Motor neuron (in vitro differentiated cells): ENCODE results near the gene SPEN. TPM values are rescaled to one million over a fixed set of nuclear protein-coding genes. Genes with fewer than 3 reads are reported as not detected.
"Not testable (repeated sequence)": the region's sequence is repeated elsewhere in the genome, so short reads cannot be mapped to it uniquely, and the experiment has no call there.

Source experiments
- ATAC-seq, 8 experiments: fragments of 200-7000 bp; cut with Tn5 transposase; replicated peaks in 6 of 8; 2 replicates each; pipeline ENCODE4 v1.8.0; 2021; ENCODE audit warnings: mild to moderate bottlenecking in 8 of 8, moderate library complexity in 8 of 8
- H3K27ac ChIP-seq, 2 donors: fragments of 250-450 bp; sonication (Bioruptor Pico); 2 replicates each; pipeline ENCODE4 v1.9.0; 2021; ENCODE audit warnings: antibody characterized with exemption in 2 of 2, mild to moderate bottlenecking in 2 of 2, moderate library complexity in 1 of 2
- H3K4me1 ChIP-seq, 2 donors: fragments of 250-450 bp; sonication (Bioruptor Pico); replicated peaks in 1 of 2; 2 replicates each; pipeline ENCODE4 v1.6.1; 2021; ENCODE audit warnings: antibody characterized with exemption in 2 of 2, mild to moderate bottlenecking in 2 of 2, moderate library complexity in 1 of 2
- H3K4me3 ChIP-seq, 5 donors: fragments of 250-450 bp; sonication (Bioruptor Pico); 2 replicates each; pipeline ENCODE4 v1.9.0; 2021; ENCODE audit warnings: antibody characterized with exemption in 5 of 5, mild to moderate bottlenecking in 5 of 5, moderate library complexity in 4 of 5
- WGBS, 10 experiments: fragments of 450-650 bp; shearing (Covaris generic); methylation state at CpG; one replicate each; pipeline ENCODE4 v1.0.0; 2022; 5-methylcytosine and 5-hydroxymethylcytosine counted together
- in situ Hi-C, 9 experiments: fragments of 400-800 bp; cut with MboI; loops; one replicate each; pipeline ENCODE4 v1.15.0; 2021; ENCODE audit warnings: low sequenced_read_pairs in 9 of 9, low pct_unique_long_range_greater_than_20kb in 2 of 9; ENCODE audit not compliant: unreplicated experiment in 9 of 9
- total RNA-seq, 8 experiments: library from RNA; unstranded; fragments of 300-600 nt; gene quantifications; 2 replicates each; pipeline versions ENCODE4 v1.2.3 to v1.2.4, GENCODE V29; 2022

The SPEN gene
- total RNA-seq, 8 experiments from 2014 or later: 10.0 to 69.9 (median 44.0) TPM

- in situ Hi-C loops: no loop called here
- Histone ChIP-seq H3K4me1 (peaks cover 3% of the 10 kb centered on the region in 2 donors), H3K27ac (no peak overlapping the region), H3K4me3 (no peak overlapping the region)
- ATAC-seq: no peak
- WGBS, 10 experiments: 29 to 100% (median 65%) methylated on average over 1 of the region's 1 CpG; no CpG with 5 or more reads in 2 of the 10 experiments
Observed at GRCh38 chr1:15874471-15874870, 27.0 kb downstream of the SPEN start.

DNA sequence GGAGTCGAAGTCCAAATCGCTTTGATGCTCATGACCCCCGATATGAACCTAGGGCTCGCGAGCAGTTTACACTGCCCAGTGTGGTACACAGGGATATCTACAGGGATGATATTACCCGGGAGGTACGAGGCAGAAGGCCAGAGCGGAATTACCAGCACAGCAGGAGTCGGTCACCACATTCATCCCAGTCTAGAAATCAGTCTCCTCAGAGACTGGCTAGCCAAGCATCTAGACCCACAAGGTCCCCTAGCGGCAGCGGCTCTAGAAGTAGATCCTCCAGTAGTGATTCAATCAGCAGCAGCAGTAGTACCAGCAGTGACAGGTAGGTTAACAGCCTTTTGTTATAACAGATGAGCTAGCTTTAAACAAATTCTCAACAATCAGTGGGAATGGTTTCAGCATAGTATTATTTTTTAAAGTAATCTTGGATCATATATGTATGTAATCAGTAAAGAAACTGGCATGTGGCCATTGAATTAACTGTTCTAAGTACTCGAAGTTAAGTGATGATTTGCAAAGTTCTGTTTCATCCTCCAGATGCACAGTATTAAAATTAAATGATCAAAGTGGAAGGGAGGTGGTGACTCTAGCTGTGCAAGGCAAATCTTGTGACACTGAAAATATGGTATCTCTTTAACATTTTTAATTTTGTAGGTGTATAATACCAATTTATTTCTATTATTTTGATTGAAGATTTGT lies 29.0 kb downstream of the SPEN start:
- peak in 1 of 8 experiments; percentile 47 for ATAC-seq
- Histone ChIP-seq H3K4me3 (no peak overlapping the region), H3K27ac (no peak overlapping the region), H3K4me1 (peaks cover 3 to 6% of the 10 kb centered on the region in 2 donors)
- WGBS, 10 experiments: 17 to 100% (median 92%) methylated on average over 1 to 11 of the region's 12 CpGs
- in situ Hi-C loops: no loop called here

GRCh38 chr1:15881961-15882360 lies 34.5 kb downstream of the SPEN start:
- no peak overlapping the region for H3K4me3 ChIP-seq
- no peak overlapping the region for H3K27ac ChIP-seq
- WGBS, 10 experiments: 94 to 100% (median 99%) methylated on average over 1 to 5 of the region's 5 CpGs; no CpG with 5 or more reads in 2 of the 10 experiments
- no peak for ATAC-seq
- peaks cover 14 to 15% of the 10 kb centered on the region in 2 donors for H3K4me1 ChIP-seq
- in situ Hi-C loops: no loop called here

DNA sequence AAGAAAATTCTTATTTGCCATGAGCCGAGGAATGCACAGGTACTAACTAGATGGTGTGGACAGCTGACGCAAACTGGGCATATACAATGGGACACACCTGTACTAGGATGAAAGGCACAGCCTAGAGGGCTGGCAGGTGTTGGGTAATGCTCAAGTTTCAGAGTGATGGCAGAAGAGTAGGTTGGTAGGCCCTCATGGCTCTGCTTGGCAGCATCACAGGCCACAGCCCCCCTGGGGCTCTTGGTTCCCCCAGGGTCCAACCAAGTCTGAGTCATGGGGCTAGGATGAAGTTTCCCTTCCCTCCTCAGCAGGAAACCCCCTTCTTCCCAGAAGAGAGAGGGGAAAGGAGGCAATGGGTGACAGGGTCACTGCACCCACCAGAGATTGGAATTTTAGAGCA lies 35.2 kb downstream of the SPEN start:
- ATAC-seq: no peak
- in situ Hi-C loops: no loop called here
- WGBS, 10 experiments: 100% methylated on average over 1 to 2 of the region's 2 CpGs; no CpG with 5 or more reads in 5 of the 10 experiments

GRCh38 chr1:15883326-15883725 lies 35.8 kb downstream of the SPEN start:
- H3K4me3 ChIP-seq: no peak overlapping the region
- in situ Hi-C loops: no loop called here
- ATAC-seq: no peak
- WGBS, 10 experiments: 11 to 100% (median 77%) methylated on average over 1 to 6 of the region's 6 CpGs
- H3K27ac ChIP-seq: no peak overlapping the region
- peaks cover 19 to 22% of the 10 kb centered on the region in 2 donors for H3K4me1 ChIP-seq

More for the DNA sequence above, 35.2 kb downstream of the SPEN start:
- H3K4me3 ChIP-seq: no peak overlapping the region
- no peak overlapping the region for H3K27ac ChIP-seq
- H3K4me1 ChIP-seq: peaks cover 19 to 21% of the 10 kb centered on the region in 2 donors

DNA sequence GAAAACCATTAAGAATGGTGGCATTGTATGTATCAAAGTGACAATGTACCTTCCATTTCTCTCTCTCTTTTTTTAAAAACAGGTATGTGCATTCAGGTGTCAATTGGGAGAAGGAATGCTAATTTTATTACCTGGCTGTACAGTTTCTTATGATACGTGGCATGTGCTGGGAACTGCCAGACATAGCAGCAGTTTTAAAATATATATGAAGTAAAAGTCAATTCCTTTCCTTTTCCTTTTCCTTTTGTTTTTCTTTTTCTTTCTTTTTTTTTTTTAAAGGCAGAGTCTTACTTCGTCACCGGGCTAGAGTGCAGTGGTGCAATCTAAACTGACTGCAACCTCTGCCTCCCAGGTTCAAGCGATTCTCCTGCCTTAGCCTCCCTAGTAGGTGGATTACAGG lies 37.0 kb downstream of the SPEN start:
- in situ Hi-C loops: no loop called here
- no peak overlapping the region for H3K4me3 ChIP-seq
- ATAC-seq: no peak
- 77 to 100% (median 93%) methylated on average over 3 to 4 of the region's 4 CpGs for WGBS, 10 experiments
- H3K27ac ChIP-seq: no peak overlapping the region
- peaks cover 19 to 22% of the 10 kb centered on the region in 2 donors for H3K4me1 ChIP-seq

- peaks cover 19 to 22% of the 10 kb centered on the region in 2 donors for H3K4me1 ChIP-seq
- H3K27ac ChIP-seq: peak overlapping the region; percentile 76 to 95
- no peak for ATAC-seq
- 13 to 92% (median 75%) methylated on average over 3 to 5 of the region's 5 CpGs for WGBS, 10 experiments
- in situ Hi-C loops: no loop called here
- peak overlapping the region in 1 of 5 donors; percentile 36 for H3K4me3 ChIP-seq
Observed at GRCh38 chr1:15885269-15885668, 37.8 kb downstream of the SPEN start.

DNA sequence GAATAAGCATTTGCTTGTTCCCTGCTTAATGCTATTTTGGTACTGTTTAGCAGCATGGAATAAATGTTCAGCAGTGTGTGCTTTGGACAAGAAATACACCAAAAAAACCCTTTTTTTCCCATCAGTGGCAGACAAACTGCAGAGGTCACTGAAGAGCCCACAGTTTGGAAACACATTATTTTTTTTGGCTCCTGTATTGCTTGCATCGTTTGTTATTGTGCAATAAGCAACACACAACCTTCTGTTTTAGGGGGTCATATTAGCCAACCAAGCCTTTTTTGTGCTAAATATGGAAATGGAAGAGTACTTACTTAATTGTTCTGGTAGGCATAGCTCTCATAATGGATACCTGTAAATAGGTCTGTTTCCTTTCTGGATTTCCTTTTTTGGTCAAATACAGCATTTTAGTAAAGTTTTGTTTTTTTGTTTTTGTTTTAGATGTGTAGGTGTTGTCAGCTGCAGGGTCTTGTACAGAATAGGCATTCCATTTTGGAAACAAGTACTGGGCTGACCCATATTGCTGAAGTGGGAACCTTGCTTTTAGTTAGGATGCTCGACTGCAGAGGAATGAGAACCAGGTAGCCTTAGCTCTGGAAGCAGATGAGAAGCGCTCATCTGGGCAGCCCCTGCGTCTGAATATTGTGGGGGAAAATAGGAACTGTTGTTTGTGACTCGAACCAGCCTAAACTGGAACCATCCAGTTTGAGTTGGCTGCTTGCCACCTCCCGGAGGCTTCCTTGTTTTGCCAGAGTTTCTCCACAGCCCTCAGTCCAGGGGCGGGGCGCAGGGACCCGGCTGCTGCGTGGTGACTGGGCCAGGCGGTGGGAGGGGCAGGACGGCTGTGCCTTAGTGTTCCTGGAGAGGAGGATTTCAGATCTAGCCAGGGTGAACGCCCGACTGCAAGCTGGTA lies 38.4 kb downstream of the SPEN start:
- in situ Hi-C loops: no loop called here
- Histone ChIP-seq H3K4me3 (peak overlapping the region; percentile 19 to 39 (median 36)), H3K4me1 (peaks cover 19 to 20% of the 10 kb centered on the region in 2 donors), H3K27ac (peak overlapping the region; percentile 76 to 95)
- ATAC-seq: peak; percentile 97 to 100 (median 99)
- 0 to 3% (median 0%) methylated on average over 1 to 14 of the region's 14 CpGs; no CpG with 5 or more reads in 1 of the 10 experiments for WGBS, 10 experiments

GRCh38 chr1:15886611-15887167 lies 39.2 kb downstream of the SPEN start:
- ATAC-seq: peak; percentile 5 to 50 (median 42)
- peak overlapping the region; percentile 19 to 39 (median 36) for H3K4me3 ChIP-seq
- peaks cover 19 to 20% of the 10 kb centered on the region in 2 donors for H3K4me1 ChIP-seq
- in situ Hi-C loops: no loop called here
- 0 to 52% (median 26%) methylated on average over 2 to 4 of the region's 4 CpGs; no CpG with 5 or more reads in 1 of the 10 experiments for WGBS, 10 experiments
- H3K27ac ChIP-seq: peak overlapping the region; percentile 13 to 95

GRCh38 chr1:15892857-15893599 lies 45.5 kb downstream of the SPEN start:
- H3K4me3 ChIP-seq, in situ Hi-C loops: not testable (repeated sequence)
- H3K4me1 ChIP-seq: peaks cover 0 to 17% of the 10 kb centered on the region in 2 donors
- peak in 7 of 8 experiments; percentile 26 to 90 (median 46) for ATAC-seq
- H3K27ac ChIP-seq: peak overlapping the region in 1 of 2 donors; percentile 63
- WGBS, 10 experiments: 0 to 100% (median 89%) methylated on average over 1 to 6 of the region's 6 CpGs; no CpG with 5 or more reads in 1 of the 10 experiments

- Histone ChIP-seq H3K27ac (no peak overlapping the region), H3K4me3 (no peak overlapping the region), H3K4me1 (peaks cover 0 to 17% of the 10 kb centered on the region in 2 donors)
- in situ Hi-C loops: no loop called here
- no peak for ATAC-seq
Observed at GRCh38 chr1:15895233-15895632, 47.7 kb downstream of the SPEN start.

DNA sequence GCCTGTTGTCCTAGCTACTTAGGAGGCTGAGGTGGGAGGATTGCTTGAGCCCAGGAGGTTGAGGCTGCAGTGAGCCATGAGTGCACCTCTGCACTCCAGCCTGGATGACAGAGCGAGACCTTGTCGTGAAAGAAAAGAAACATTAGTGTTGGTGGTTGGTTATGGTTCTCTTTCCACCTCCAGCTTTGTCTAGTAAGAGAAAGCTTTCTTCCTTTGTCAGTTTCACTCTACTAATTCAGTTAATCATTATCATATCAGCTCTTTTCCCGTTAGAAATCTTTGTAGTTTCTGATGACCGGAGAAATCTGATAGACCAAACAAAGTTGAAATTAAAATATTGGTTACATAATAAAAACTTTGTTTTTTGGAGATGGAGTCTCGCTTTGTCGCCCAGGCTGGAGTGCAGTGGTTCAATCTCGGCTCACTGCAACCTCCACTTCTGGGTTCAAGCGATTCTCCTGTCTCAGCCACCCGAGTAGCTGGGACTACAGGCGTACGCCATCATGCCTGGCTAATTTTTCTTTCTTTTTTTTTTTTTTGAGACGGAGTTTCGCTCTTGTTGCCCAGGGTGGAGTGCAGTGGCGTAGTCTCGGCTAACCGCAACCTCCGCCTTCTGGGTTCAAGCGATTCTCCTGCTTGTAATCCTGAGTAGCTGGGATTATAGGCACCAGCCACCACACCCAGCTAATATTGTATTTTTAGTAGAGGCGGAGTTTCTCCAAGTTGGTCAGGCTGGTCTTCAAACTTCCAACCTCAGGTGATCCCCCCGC lies 49.5 kb downstream of the SPEN start:
- H3K27ac ChIP-seq, in situ Hi-C loops, H3K4me3 ChIP-seq, ATAC-seq: not testable (repeated sequence)
- peaks cover 4 to 29% of the 10 kb centered on the region in 2 donors for H3K4me1 ChIP-seq
- 60 to 100% (median 93%) methylated on average over 1 to 17 of the region's 20 CpGs for WGBS, 10 experiments
